Measurements from ENCODE around the gene GBE1. TPM values are rescaled to one million over a fixed set of nuclear protein-coding genes. Genes with fewer than 3 reads are reported as not detected.
A peak's percentile ranks its signal among the peaks of the same experiment; 100 is the strongest.

Gene GBE1
- total RNA-seq, 1 experiment from 2014 or later, result 9.2 TPM

DNA sequence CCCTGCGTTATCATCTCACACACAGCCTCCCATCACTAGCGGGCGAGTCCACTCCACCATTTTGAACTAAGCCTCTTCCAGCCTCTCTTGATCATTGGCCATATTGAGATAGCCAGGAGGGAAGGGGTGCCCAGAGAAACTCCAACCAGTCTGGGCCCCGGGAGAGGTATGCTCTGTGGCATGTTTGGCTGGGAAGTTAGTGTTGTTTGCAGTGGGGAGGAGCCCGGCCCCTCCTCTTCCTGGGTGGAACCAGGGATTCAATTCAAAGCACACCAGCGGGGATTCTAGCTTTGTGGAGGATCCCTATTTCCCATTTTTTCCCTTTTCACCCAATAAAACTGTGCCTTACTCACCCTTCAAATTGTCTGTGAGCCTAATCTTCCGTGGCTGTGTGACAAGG, 71.8 kb downstream of the GBE1 start (continued):
- TF ChIP-seq, protein P1, sequence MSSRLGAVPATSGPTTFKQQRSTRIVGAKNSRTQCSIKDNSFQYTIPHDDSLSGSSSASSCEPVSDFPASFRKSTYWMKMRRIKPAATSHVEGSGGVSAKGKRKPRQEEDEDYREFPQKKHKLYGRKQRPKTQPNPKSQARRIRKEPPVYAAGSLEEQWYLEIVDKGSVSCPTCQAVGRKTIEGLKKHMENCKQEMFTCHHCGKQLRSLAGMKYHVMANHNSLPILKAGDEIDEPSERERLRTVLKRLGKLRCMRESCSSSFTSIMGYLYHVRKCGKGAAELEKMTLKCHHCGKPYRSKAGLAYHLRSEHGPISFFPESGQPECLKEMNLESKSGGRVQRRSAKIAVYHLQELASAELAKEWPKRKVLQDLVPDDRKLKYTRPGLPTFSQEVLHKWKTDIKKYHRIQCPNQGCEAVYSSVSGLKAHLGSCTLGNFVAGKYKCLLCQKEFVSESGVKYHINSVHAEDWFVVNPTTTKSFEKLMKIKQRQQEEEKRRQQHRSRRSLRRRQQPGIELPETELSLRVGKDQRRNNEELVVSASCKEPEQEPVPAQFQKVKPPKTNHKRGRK (CRISPR knock-in tag; IDR thresholded peaks at IDR 0.05; ENCODE audit: borderline replicate concordance), result no peak
- no peak for TF ChIP-seq GRHL2 (CRISPR knock-in tag; IDR thresholded peaks at IDR 0.05; ENCODE audit: insufficient replicate concordance, severe bottlenecking)
- TF ChIP-seq SMAD4 (CRISPR knock-in tag; IDR thresholded peaks at IDR 0.05), result no peak

DNA sequence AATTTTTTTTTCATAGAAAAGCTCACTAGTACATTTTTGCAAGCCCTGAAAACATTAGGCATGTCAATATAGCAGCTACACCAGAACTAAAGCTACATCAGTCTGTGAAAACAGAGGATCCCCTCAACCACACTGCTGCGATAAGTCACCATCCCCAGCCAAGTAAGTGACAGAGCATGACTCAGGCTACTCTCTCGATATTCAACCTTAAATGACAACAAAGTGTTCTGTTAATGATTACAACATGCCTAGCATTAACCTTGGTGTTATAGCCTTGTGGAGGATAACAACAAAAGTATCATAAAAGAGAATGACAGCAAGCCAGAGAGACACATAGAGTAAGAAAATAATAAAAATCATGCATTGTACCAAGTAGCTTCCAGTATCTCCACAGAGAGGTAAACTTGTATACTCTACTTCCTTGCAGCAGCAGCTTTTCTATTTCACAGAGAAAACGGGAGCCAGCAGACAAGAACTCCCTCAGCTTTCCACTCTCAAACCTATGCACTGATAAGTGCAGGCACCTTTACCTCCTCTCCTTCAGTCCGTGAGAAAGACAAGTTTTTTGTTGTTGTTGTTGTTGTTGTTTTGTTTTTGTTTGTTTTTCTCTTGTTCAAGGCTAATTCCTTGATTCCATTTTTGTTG, 76.6 kb downstream of the GBE1 start:
- ATAC-seq (no peak), DNase-seq (ENCODE audit: low spot score) (no peak)
- no peak overlapping the region for H3K4me3 Mint-ChIP-seq
- H3K36me3 Mint-ChIP-seq, result no peaks in the 10 kb centered on the region
- 0 out of 2 replicates have a peak overlapping the region, but pooled peaks have one; percentile 16 for H3K27ac Mint-ChIP-seq
- CTCF ChIA-PET, result no interaction called here
- POLR2A ChIA-PET, result no interaction called here
- H3K9me3 Mint-ChIP-seq, result 0 out of 2 replicates have a peak, but pooled peaks cover under 1% of the 10 kb centered on the region
- H3K27me3 Mint-ChIP-seq (ENCODE audit: low read depth), result no peaks in the 10 kb centered on the region
- peaks cover 7% of the 10 kb centered on the region for H3K4me1 Mint-ChIP-seq
- TF ChIP-seq SP1 (CRISPR knock-in tag; conservative IDR thresholded peaks at IDR 0.05) (no peak), ZNF263 (CRISPR knock-in tag; IDR thresholded peaks at IDR 0.05; ENCODE audit: low read depth) (no peak), OVOL2 (CRISPR knock-in tag; IDR thresholded peaks at IDR 0.05; ENCODE audit: borderline replicate concordance) (no peak), NR1H2 (CRISPR knock-in tag; IDR thresholded peaks at IDR 0.05) (no peak), ETV6 (CRISPR knock-in tag; IDR thresholded peaks at IDR 0.05) (no peak), TCF7 (CRISPR knock-in tag; IDR thresholded peaks at IDR 0.05; ENCODE audit: low read depth) (no peak), FOXJ3 (CRISPR knock-in tag; IDR thresholded peaks at IDR 0.05; ENCODE audit: borderline replicate concordance) (no peak), NFYB (CRISPR knock-in tag; conservative IDR thresholded peaks at IDR 0.05; ENCODE audit: low read depth) (no peak), ZNF317 (CRISPR knock-in tag; IDR thresholded peaks at IDR 0.05; ENCODE audit: borderline replicate concordance, low read depth) (no peak), JAZF1 (CRISPR knock-in tag; IDR thresholded peaks at IDR 0.05) (no peak), PRRX2 (CRISPR knock-in tag; IDR thresholded peaks at IDR 0.05) (no peak), NR2C2 (CRISPR knock-in tag; IDR thresholded peaks at IDR 0.05) (no peak), ATF1 (CRISPR knock-in tag; IDR thresholded peaks at IDR 0.05) (no peak)
- TF ChIP-seq, protein P2, sequence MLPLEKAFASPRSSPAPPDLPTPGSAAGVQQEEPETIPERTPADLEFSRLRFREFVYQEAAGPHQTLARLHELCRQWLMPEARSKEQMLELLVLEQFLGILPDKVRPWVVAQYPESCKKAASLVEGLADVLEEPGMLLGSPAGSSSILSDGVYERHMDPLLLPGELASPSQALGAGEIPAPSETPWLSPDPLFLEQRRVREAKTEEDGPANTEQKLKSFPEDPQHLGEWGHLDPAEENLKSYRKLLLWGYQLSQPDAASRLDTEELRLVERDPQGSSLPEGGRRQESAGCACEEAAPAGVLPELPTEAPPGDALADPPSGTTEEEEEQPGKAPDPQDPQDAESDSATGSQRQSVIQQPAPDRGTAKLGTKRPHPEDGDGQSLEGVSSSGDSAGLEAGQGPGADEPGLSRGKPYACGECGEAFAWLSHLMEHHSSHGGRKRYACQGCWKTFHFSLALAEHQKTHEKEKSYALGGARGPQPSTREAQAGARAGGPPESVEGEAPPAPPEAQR (CRISPR knock-in tag; IDR thresholded peaks at IDR 0.05), result no peak
- TF ChIP-seq, protein P3, sequence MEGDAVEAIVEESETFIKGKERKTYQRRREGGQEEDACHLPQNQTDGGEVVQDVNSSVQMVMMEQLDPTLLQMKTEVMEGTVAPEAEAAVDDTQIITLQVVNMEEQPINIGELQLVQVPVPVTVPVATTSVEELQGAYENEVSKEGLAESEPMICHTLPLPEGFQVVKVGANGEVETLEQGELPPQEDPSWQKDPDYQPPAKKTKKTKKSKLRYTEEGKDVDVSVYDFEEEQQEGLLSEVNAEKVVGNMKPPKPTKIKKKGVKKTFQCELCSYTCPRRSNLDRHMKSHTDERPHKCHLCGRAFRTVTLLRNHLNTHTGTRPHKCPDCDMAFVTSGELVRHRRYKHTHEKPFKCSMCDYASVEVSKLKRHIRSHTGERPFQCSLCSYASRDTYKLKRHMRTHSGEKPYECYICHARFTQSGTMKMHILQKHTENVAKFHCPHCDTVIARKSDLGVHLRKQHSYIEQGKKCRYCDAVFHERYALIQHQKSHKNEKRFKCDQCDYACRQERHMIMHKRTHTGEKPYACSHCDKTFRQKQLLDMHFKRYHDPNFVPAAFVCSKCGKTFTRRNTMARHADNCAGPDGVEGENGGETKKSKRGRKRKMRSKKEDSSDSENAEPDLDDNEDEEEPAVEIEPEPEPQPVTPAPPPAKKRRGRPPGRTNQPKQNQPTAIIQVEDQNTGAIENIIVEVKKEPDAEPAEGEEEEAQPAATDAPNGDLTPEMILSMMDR (IDR thresholded peaks at IDR 0.05), result no peak
- TF ChIP-seq, protein P4, sequence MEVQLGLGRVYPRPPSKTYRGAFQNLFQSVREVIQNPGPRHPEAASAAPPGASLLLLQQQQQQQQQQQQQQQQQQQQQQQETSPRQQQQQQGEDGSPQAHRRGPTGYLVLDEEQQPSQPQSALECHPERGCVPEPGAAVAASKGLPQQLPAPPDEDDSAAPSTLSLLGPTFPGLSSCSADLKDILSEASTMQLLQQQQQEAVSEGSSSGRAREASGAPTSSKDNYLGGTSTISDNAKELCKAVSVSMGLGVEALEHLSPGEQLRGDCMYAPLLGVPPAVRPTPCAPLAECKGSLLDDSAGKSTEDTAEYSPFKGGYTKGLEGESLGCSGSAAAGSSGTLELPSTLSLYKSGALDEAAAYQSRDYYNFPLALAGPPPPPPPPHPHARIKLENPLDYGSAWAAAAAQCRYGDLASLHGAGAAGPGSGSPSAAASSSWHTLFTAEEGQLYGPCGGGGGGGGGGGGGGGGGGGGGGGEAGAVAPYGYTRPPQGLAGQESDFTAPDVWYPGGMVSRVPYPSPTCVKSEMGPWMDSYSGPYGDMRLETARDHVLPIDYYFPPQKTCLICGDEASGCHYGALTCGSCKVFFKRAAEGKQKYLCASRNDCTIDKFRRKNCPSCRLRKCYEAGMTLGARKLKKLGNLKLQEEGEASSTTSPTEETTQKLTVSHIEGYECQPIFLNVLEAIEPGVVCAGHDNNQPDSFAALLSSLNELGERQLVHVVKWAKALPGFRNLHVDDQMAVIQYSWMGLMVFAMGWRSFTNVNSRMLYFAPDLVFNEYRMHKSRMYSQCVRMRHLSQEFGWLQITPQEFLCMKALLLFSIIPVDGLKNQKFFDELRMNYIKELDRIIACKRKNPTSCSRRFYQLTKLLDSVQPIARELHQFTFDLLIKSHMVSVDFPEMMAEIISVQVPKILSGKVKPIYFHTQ (CRISPR knock-in tag; IDR thresholded peaks at IDR 0.05), result no peak
- TF ChIP-seq, protein P5, sequence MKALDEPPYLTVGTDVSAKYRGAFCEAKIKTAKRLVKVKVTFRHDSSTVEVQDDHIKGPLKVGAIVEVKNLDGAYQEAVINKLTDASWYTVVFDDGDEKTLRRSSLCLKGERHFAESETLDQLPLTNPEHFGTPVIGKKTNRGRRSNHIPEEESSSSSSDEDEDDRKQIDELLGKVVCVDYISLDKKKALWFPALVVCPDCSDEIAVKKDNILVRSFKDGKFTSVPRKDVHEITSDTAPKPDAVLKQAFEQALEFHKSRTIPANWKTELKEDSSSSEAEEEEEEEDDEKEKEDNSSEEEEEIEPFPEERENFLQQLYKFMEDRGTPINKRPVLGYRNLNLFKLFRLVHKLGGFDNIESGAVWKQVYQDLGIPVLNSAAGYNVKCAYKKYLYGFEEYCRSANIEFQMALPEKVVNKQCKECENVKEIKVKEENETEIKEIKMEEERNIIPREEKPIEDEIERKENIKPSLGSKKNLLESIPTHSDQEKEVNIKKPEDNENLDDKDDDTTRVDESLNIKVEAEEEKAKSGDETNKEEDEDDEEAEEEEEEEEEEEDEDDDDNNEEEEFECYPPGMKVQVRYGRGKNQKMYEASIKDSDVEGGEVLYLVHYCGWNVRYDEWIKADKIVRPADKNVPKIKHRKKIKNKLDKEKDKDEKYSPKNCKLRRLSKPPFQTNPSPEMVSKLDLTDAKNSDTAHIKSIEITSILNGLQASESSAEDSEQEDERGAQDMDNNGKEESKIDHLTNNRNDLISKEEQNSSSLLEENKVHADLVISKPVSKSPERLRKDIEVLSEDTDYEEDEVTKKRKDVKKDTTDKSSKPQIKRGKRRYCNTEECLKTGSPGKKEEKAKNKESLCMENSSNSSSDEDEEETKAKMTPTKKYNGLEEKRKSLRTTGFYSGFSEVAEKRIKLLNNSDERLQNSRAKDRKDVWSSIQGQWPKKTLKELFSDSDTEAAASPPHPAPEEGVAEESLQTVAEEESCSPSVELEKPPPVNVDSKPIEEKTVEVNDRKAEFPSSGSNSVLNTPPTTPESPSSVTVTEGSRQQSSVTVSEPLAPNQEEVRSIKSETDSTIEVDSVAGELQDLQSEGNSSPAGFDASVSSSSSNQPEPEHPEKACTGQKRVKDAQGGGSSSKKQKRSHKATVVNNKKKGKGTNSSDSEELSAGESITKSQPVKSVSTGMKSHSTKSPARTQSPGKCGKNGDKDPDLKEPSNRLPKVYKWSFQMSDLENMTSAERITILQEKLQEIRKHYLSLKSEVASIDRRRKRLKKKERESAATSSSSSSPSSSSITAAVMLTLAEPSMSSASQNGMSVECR (CRISPR knock-in tag; IDR thresholded peaks at IDR 0.05; ENCODE audit: borderline replicate concordance), result no peak
